ENCODE measurements around the gene STMN1.

STMN1 gene

DNA sequence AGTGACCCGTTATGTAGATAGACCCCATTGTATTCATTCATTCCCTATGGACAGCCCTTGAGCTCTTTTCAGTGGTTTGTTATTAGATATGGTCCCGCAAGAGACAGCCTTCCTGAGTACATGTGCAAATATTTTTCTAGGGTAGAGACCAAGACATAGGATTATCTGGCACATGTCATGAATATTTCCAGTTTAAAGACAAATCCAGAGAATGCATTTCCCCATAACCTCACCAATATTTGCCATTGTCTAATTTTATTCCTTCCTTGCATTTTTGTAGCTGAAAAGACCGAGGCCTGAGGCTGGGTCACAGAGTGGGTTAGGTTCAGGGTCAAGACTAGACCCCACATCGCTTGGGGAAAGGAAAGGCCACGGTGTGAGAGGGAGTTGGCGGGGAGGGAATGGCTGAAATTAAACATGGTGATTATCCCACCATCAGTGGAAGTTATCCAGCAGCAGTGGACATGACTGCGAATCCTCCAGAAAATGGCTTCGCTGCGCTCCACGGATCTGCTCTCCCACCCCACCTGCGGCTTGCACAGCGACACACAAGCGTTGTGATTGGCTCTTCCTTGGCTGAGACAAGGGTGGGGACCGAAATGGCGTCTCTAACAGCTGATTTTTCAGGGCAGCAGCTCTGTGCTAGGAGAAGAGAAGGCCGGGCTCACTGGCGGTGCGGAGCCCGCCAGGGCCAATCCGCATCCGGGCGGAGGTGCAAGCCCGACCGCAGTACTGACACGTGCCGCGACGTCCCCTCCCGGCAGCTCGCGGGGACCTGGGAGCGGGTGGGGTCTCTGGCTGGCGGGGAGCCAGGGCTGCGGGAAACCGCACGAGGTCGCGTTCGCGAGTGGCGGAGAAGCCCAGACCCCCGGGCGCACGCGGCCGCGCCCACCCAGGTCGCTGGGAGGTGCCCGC is 16.1 kb upstream of the STMN1 start:
- DNase-seq (ENCODE audit: low read depth, low spot score) = no peak

DNA sequence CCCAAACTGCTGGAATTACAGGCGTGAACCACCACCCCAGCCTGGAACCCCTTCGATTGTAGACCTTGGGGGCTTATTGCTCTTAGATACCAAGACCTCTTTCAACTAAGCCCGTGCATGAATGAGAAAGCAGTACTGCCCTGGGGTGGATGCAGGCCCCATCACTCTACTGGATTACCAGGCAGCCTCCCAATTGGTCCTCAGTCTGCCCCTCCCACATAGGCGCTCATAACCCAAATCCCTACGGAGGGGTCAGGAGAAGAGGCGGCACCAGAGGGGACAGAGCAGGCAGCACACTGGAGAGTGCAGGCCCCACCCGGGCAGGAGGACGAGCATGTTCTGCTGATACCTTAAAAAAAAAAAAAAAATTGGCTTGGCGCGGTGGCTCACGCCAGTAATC is 12.4 kb upstream of the STMN1 start:
- DNase-seq (ENCODE audit: low read depth, low spot score) = no peak

DNA sequence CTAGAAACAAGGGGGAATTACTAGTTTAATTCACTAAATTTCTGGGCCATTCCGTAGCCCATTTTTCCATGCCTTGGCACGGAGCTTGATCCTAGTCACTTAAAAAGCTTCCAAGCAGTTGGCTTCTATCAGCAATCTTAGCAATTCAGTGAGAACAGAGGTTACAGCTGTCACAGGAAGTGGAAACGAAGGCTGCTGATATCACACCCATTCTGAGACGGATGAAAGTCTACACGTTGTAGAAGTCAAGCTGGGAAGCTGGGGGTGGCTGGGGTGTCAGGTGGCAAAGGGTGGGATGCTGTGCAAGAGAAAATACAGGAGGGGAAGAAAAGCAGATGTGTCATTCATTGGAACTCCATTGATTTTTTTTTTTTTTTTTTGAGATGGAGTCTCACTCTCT is 11.8 kb upstream of the STMN1 start:
- no peak for DNase-seq (ENCODE audit: low read depth, low spot score)

DNA sequence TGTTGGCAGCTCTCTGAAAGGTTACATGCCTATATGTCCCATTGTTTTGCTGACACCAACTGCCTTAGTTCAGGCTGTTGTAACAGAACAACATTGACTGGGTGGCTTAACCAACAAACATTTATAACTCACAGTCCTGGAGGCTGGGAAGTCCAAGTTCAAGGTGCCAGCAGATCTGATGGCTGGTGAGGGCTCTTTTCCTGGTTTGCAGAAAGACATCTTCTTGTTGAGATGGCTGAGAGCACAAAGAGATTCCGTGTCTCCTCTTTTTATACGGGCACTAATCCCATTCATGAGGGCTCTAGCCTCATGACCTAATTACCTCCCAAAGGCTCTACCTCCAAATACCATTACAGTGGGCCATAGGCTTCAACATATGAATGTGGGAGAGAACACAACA is 10.2 kb upstream of the STMN1 start:
- no peak for DNase-seq (ENCODE audit: low read depth, low spot score)

DNA sequence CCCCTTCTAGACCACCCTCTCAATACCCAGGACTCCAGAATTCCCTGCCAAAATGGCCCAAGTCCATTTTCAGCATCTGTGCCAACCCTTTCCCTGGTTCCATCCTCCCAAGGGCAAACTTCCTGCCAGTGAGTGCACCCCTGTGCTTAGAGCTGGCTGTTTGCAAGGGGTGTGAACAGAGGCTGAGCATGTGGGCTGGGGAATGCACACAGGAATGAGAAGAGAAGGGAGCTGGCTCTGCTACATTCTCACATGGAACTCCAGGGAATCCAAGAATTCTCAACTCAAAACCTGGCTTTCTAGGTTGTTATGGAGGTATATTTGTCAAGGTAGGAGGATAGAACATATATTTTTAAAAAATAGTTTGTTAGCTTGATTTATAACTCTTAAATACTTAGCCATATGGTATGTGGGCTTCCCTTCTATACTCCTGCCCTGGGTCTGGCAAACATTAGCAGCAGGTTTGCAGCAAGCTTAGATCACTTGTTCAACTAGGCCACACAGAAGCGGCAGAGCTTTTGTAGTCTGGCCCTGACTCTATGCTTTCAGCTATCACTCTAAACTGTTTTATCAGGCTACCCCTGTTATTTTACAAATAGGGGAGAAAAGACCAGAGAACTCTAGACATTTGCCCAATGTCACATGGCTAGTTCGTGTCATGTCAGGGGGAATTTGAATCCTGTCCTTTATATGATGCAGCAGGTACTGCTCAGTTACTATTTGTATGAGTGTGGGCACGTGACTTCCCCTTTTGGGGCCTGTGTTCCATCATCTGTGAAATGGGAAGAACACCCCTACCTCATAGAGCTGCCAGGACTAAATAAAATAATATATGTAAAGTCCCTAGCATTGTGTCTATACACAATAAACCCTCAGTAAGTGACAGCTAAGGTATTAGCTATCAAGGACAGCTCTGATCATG is 8.1 kb upstream of the STMN1 start:
- no peak for DNase-seq (ENCODE audit: low read depth, low spot score)

DNA sequence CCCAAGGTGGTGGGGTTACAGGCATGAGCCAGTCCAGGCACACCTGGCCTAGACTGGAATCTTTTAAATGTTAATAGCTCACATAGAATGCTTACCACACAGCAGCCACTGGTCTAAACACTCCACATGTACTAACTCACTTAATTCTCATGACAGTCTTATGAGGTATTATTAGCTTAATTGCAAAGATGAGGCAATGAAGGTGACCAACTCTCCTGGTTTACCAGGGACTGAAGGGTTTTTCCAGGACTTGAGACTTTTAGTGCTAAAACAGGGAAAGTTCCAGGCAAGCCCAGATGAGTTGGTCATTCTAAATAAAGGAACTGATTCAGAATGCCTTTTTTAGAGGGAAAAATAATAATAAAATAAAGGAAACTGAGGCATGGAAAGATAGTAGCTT is 7.0 kb upstream of the STMN1 start:
- DNase-seq (ENCODE audit: low read depth, low spot score) = no peak

DNA sequence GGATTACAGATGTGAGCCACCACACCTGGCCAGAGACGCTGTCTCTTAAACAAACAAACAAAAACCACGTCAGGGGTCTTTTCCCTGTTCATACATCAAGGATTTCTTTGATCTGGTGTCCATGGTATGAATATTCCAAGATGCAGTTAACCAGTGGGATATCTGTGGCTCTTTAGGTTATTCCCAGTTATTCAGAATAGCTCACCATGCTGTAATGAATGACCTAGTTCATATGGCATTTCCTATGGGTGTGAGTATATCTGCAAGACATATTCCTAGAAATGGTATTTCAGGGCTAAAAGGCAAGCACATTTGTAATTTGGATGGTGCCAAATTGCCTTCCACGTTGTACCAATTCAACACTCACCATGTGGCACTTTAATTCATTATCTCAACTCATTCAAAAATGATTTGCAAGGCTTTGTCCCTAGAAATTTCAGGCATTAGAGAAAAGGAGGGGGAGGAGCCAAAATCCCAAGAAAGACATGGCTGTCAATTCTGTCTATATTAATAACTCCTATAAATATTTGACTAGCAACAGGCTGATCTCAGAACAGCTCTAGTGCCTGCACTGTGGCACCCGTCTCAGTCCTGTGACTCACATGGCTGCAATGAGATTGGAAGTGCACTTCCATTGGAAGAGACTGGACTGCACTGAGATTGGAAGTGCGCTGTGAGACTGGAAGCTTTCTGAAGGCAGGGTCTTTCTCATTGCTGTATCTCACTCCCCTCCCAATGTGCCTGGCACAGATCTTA is 6.0 kb upstream of the STMN1 start:
- no peak for DNase-seq (ENCODE audit: low read depth, low spot score)

DNA sequence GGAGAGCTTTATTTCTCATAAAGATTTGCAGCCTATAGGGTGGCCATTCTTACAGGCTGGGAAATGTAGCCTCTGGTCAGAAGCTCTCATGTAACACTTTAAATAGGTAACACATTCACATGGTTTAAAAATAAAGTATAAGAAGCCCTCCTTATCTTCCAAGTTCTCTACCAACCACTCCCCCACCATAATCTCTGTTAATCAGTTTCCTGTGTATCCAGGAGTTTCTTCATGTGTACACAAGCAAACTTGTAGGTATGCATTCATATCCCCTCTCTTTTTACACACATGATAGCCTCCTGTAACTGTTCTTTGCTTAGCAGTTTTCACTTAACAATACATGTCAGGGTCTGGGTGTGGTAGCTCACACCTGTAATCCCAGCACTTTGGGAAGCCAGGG is 4.9 kb upstream of the STMN1 start:
- DNase-seq (ENCODE audit: low read depth, low spot score) = no peak

DNA sequence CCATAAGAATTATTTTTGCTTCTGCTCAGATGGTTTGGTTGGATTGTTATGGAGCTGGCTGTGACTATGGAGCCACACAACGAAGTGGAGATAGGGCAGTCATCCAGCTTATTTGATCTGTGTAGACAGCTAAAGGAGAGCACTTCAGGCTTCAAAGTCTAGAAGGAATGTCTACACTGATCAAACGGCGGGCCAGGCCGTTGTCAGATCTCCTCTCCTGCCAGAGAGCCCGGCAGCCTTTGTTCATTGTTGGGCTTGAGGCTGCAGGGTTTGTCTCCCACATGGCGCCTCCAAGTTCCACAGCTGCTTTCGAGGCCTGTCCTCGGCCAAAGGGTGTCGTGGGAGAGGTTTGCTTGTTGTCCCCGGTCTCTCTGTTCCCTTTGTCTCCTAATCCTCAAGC is 2.8 kb upstream of the STMN1 start:
- DNase-seq (ENCODE audit: low read depth, low spot score) = no peak

DNA sequence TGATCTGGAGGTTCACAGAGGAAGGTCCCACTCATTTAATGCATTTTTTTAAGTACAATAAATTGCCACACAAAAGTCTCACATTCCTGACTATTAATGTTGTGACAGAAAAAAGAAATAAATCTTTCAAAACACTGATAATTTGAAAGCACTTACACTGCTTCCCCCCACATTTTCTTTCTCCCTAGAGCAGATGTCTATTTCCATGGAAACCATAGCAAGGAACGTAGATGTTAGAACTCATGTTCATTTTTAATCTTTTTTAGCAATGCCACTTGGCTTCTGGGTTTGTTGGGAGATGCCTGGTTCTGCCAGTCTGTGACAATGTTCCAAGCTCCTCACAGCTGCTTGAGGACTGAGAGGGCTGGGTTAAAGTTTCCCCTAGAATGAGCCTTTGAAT is 1.9 kb upstream of the STMN1 start:
- DNase-seq (ENCODE audit: low read depth, low spot score) = no peak

DNA sequence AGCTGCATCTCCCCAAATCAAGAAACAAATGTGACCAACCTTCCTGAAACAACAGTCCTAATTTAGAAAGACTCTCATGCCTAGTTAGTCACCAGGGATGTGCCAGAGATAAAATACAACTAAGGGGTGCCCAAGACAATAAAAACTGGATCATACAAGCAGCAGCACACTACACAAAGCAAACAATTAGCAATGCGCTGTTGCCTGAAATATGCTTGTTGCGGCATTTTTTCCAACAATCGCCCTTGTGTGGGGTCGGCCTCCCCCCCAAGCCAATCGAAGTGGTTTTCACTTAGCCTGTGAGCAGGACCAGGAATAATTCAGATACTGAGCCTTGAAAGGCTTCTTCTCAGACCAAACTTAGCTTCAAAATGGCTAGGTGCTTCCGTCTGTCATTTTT is 1.4 kb upstream of the STMN1 start:
- no peak for DNase-seq (ENCODE audit: low read depth, low spot score)

DNA sequence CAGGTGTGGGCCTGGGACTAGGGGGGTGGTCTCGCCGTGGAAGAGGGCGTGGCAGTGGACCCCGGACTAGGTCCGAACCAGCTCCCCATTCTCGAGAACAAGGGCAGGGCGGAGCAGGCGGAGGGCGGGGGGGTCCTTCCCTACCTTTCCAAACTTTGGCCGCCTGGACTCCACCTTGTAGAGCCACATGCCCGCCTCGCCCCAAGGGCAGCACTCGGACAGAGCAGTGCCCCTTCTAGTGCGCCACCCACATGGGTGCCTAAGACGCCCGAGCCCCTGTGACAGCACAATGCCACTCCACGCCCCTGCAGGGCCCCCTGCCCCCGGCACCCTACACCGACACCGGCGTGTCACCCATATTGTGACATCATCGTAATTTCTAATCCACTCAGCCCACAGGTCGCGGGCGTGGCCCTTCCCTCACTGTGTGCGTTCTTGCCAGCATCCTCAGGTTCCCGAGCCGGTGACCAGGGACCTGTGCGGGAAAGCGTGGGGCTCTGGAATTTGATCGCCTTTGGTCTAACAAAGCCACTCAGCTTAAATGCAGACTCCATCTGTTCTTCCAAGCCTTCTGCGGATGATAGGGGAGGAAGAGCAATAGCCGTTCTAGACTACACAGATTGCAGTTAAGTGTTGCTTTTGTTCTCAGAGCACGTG is 553 bp upstream of the STMN1 start:
- no peak for DNase-seq (ENCODE audit: low read depth, low spot score)

DNA sequence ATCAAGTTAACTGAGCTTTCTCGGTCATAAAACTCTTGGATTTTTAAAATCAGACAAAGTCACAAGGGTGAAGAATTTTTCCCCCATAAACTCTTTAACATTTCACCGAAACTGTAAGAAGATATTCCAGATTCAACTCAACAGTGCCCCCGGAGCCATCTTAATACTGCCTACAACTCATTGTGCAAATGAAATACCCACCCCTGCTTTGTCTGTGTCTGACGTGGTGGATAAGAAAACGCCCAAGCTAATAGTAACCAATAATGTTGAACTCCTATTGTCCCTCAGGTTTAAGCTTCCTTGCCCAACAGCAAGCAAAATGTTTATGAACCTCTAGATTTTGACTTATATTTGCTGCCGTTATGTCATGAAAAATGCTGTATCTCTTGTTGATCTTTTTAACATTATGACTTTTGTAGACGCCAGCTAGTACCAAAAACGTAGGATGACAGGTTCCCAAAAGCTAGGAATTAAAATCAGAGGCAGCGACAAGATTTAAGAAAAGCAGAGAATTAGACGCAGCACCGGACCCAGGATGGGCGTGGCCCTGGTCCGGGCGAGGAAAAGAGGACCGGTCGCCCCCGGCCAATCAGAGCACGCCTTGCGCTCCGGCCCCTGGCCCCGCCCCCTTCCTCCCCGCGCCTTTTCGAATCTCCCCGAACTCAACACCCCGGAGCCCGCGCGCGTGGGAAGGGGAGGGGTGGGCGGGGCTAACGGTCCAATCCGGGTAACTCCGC is 1.1 kb downstream of the STMN1 start:
- peak; percentile 86 for DNase-seq (ENCODE audit: low read depth, low spot score)

DNA sequence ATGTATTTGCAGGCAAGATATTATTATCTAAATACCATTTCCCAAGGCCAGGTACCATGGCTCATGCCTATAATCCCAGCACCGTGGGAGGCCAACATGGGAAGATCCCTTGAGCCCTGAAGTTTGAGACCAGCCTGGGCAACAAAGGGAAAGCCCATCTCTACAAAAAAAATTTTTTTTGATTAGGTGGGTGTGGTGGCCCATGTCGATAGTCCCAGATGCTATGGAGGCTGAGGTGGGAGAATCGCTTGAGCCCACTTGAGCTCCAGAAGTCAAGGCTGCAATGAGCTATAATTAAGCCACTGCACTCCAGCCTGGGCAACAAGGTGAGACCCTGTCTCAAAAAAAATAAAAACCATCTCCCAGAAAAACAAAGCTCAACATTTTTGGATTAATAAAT is 2.2 kb downstream of the STMN1 start:
- DNase-seq (ENCODE audit: low read depth, low spot score) = no peak

DNA sequence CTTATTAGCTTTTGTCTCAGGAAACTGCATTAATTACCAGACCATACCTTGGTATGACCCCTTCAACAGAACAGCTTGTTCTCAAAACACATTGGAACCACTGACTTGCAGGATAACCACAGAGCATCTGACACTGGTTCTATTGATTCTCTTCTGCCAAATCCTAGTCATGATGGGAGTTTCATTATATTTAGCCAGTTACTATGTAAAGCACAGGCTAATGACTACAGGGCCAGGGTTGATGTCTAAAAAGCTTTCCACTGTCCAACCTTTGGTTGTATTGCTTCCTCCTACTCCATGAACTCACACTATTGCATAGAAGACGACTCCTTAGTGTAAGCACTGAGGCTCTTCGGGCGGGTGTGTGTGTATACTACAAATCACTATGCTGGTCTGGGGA is 3.8 kb downstream of the STMN1 start:
- no peak for DNase-seq (ENCODE audit: low read depth, low spot score)

DNA sequence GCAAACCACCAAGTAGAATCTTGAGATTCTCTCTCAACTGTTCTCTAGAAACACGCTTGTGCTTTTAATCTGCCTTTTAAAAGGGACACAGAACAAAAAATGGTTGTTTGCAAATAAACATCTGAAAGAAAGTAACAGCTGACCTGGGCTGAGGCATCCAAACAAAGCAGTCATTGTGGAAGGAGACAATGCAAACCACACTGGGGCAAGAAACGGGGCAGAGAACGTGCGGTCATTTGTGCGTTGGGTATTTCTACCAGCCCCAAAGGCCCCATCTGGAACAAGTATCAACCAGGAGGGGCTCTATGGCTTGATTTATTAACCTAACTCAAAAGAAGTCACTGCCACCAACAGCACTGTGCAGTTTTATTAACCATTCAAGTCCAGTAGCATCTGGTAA is 6.0 kb downstream of the STMN1 start:
- no peak for DNase-seq (ENCODE audit: low read depth, low spot score)

DNA sequence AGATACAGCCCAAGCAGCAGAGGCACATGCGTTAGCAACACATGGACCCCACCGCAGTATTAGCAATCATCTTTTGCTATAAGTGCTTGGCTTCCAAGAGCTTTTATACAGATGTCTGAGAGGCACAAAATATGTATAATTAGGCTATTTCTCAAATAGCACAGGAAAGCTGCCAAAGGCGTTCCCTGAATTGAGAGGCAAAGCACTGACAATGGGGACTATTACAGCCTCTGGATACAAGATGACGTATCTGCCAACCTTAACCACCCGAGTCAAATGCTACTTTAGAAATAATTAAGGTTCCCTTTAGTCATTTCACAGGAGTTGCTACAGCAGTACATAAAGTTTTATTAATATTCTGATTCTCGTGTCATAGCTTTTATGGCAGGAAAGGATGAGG is 6.4 kb downstream of the STMN1 start:
- DNase-seq (ENCODE audit: low read depth, low spot score) = no peak

DNA sequence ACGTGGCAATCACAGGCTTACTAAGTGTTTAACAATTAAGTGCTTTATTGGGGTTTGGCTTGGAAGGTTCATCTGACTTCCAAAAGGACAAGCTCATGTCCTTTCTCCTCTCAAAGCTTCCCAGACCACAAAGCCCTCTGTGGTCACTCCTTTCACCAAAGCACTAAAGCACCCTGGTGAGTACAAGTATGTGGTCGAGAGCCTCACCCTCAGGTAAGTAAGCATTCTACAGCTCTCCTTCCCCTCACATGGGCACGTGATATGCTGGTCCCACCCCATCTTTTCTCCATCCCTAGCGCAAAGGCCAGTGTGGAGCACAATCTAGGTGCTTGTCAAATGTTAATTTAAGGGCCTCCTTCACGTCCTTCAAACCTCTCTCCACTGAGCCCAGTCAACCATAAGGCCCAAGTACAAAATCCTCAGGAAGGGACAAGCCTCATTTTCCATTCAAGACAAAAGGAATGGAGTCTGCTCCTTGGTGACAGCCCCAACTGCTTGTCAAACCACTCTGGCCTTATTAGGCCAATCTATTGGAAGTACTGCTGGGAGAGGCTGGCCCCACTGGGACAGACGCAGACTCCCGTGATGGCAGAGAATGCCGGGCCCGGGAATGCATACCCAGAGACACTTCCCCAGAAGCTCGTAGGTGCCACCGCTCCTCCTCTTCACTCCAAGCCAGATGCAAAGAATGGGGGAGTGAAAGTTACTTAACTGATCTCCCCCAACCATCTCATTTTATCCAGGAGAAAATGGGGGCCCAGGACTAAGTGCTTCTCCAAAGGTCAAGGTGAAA is 7.8 kb downstream of the STMN1 start:
- no peak for DNase-seq (ENCODE audit: low read depth, low spot score)

DNA sequence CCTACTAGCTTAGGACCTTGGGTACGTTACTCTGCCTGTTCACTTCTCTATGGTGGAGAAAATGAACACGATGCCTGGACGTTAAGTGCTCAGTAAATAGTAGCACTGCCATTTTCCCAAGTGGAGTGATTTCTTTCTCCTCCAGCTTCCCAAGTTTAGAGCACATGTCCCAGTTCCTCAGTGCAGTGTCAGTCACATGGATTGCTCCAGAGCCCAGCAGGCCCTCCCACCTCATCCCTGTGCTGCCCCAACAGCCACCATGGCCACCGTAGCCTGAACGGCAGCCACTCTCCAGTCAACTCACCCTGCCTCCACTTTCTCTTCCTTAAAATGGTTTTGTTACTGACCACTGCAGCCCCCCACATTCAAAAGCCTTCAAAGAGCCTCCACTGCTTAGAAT is 8.5 kb downstream of the STMN1 start:
- DNase-seq (ENCODE audit: low read depth, low spot score) = no peak

DNA sequence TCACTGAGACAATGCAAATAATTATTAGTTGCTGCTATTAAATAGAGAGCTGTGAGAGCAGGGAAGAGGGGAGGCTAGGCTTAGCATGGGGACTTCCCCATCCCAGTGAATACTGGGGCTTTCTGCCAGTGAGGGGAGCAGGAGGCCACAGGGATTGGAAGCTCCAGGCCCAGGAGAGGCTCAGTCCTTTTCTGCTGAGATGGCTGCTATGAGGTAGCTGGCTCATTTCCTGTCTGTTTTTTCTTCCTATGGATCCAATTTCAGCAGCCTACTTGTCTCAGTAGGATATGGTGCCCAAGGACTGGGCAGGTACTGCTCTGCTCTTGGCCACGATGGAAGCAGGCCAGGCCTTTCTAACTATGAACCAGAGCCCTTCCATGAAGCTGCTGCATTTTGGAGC is 10.0 kb downstream of the STMN1 start:
- no peak for DNase-seq (ENCODE audit: low read depth, low spot score)
